K562 (cell line): ENCODE measurements around the gene SUPT3H. TPM values are rescaled to one million over a fixed set of nuclear protein-coding genes. Genes with fewer than 3 reads are reported as not detected.
A peak's percentile ranks its signal among the peaks of the same experiment; 100 is the strongest.
"Not testable (repeated sequence)": the region's sequence is repeated elsewhere in the genome, so short reads cannot be mapped to it uniquely, and the experiment has no call there.

ENCODE experiments used
- ATAC-seq: fragments of 200-7000 bp; cut with Tn5 transposase; 3 replicates; pipeline ENCODE4 v1.9.1; 2020; ENCODE audit warnings: moderate library complexity
- BruUV-seq: library from RNA; stranded (reverse); fragments of 400-500 nt; replicated peaks from 2 replicates; lab custom pipeline; 2021; lab: Mats Ljungman, UMichigan
- CTCF ChIA-PET: fragments of 300-600 bp; formaldehyde crosslinking; extraction: SDS; loops from one replicate; lab custom pipeline; 2021; ENCODE audit warnings: low intra/inter-chr PET ratio; lab: Yijun Ruan, JAX
- POLR2A ChIA-PET: fragments of 300-600, 350-650 bp; sonication (Branson Sonifier 250); formaldehyde crosslinking; extraction: SDS; loops from one replicate; lab custom pipeline; 2021; ENCODE audit warnings: antibody characterized with exemption, inconsistent platforms; lab: Yijun Ruan, JAX
- DNase-seq, 4 experiments: peaks; one replicate each; pipeline versions ENCODE4 v3.0.0 to v3.0.0-alpha.2; 2011 to 2018; ENCODE audit warnings: low spot score in 3 of 4, mixed read lengths in 3 of 4; ENCODE audit errors: extremely low read depth in 1 of 4
- FAIRE-seq: peaks from 2 replicates; lab custom pipeline; 2011; peaks lifted over from hg19 to GRCh38; lab: Jason Lieb, UNC
- H2AFZ ChIP-seq: 2 replicates; pipeline ENCODE4 v1.6.0; 2011; ENCODE audit warnings: low read depth, low read length, control low read depth, inconsistent platforms
- H3K27ac ChIP-seq: fragments of 200-600 bp; 3 replicates; pipeline ENCODE4 v1.8.0; 2011; ENCODE audit warnings: low read depth, mild to moderate bottlenecking, control low read depth, inconsistent platforms, low read length, moderate library complexity, mixed read lengths; ENCODE audit errors: extremely low read depth
- H3K27me3 ChIP-seq, 2 experiments: fragments of 300-600 bp in 1 of 2; 2 replicates in 1 of 2; 3 replicates in 1 of 2; pipeline versions ENCODE4 v1.6.0 to v1.8.0; 2011; ENCODE audit warnings: inconsistent platforms in 2 of 2, low read length in 2 of 2, mild to moderate bottlenecking in 1 of 2, mixed read lengths in 1 of 2, moderate library complexity in 1 of 2; ENCODE audit not compliant: control insufficient read depth in 2 of 2, insufficient read depth in 2 of 2
- H3K36me3 ChIP-seq: fragments of 300-600 bp; 3 replicates; pipeline ENCODE4 v1.8.0; 2011; ENCODE audit warnings: mild to moderate bottlenecking, low read length, inconsistent platforms; ENCODE audit not compliant: control insufficient read depth, insufficient read depth
- H3K4me1 ChIP-seq, 2 experiments: fragments of 200-600 bp in 1 of 2; replicated peaks in 1 of 2; 2 replicates in 1 of 2; 3 replicates in 1 of 2; pipeline versions ENCODE4 v1.5.1 to v1.8.0; 2011; ENCODE audit warnings: inconsistent platforms in 2 of 2, low read length in 2 of 2, mild to moderate bottlenecking in 1 of 2, mixed read lengths in 1 of 2, moderate library complexity in 1 of 2; ENCODE audit not compliant: control insufficient read depth in 2 of 2, insufficient read depth in 2 of 2
- H3K4me2 ChIP-seq: 2 replicates; pipeline ENCODE4 v1.6.1; 2011; ENCODE audit warnings: low read length, control low read depth, inconsistent platforms, mixed read lengths; ENCODE audit not compliant: insufficient read depth
- H3K4me3 ChIP-seq: fragments of 200-600 bp; sonication (generic), shearing (Covaris generic); 2 replicates; pipeline ENCODE4 v1.5.1; 2016; ENCODE audit warnings: control low read depth, inconsistent platforms
- H3K79me2 ChIP-seq: fragments of 200-600 bp; 3 replicates; pipeline ENCODE4 v1.8.0; 2011; ENCODE audit warnings: low read length, inconsistent platforms; ENCODE audit not compliant: control insufficient read depth, insufficient read depth
- H3K9ac ChIP-seq, 2 experiments: 2 replicates each; pipeline versions ENCODE4 v1.6.0 to v1.6.1; 2011; ENCODE audit warnings: low read depth in 2 of 2, low read length in 2 of 2, control low read depth in 1 of 2, inconsistent platforms in 1 of 2, mild to moderate bottlenecking in 1 of 2, mixed read lengths in 1 of 2; ENCODE audit not compliant: insufficient read depth in 1 of 2
- H3K9me1 ChIP-seq: one replicate; pipeline ENCODE4 v1.6.0; 2011; ENCODE audit warnings: inconsistent platforms, mild to moderate bottlenecking, low read length, moderate library complexity; ENCODE audit not compliant: control insufficient read depth, insufficient read depth
- H3K9me3 ChIP-seq: replicated peaks from 2 replicates; pipeline ENCODE4 v1.5.1; 2011; ENCODE audit warnings: low read depth, low read length, inconsistent platforms; ENCODE audit not compliant: control insufficient read depth, insufficient read depth
- H4K20me1 ChIP-seq: replicated peaks from 2 replicates; pipeline ENCODE4 v1.6.1; 2011; ENCODE audit warnings: low read length, inconsistent platforms, mixed read lengths; ENCODE audit not compliant: control insufficient read depth, insufficient read depth
- EP300 ChIP-seq: IDR thresholded peaks from 2 replicates; pipeline ENCODE4 v1.6.1; 2012; ENCODE audit warnings: low read length, improper control_type of control experiment
- FOXA3 ChIP-seq, 2 experiments: fragments of 450-650 bp in 1 of 2; sonication (generic) in 1 of 2; formaldehyde crosslinking; IDR thresholded peaks in 1 of 2; conservative IDR thresholded peaks in 1 of 2; 2 replicates each; pipeline versions ENCODE4 v1.4.0 to v1.8.0; 2020 to 2022; ENCODE audit warnings: mild to moderate bottlenecking in 2 of 2, missing genetic modification reagents in 1 of 2
- FOXK2 ChIP-seq, 2 experiments: fragments of 450-650 bp; IDR thresholded peaks in 1 of 2; conservative IDR thresholded peaks in 1 of 2; 2 replicates each; pipeline ENCODE4 v1.6.1; 2016; ENCODE audit warnings: low read depth in 2 of 2, mild to moderate bottlenecking in 1 of 2
- RBFOX2 ChIP-seq: fragments of 200-400 bp; formaldehyde crosslinking; IDR thresholded peaks from 2 replicates; pipeline ENCODE4 v1.6.1; 2017; ENCODE audit warnings: low read depth, mild to moderate bottlenecking, low read length, moderate library complexity
- SMARCC2 ChIP-seq: fragments of 450-650 bp; IDR thresholded peaks from 2 replicates; pipeline ENCODE4 v1.6.1; 2017; ENCODE audit warnings: antibody characterized with exemption, moderate library complexity, mild to moderate bottlenecking, low read depth
- ZBTB26 ChIP-seq: fragments of 450-650 bp; formaldehyde crosslinking; IDR thresholded peaks from 2 replicates; pipeline ENCODE4 v1.4.0; 2022; ENCODE audit warnings: missing genetic modification characterization
- ZC3H11A ChIP-seq: IDR thresholded peaks from 2 replicates; pipeline ENCODE4 v1.6.1; 2012; ENCODE audit warnings: low read depth, low read length, improper control_type of control experiment
- ZNF143 ChIP-seq: sonication (generic); formaldehyde crosslinking; IDR thresholded peaks from 2 replicates; pipeline ENCODE4 v1.9.0; 2022; ENCODE audit warnings: mild to moderate bottlenecking, missing genetic modification reagents
- WGBS: fragments of 100-300 bp; shearing (Covaris generic); methylation state at CpG from one replicate; pipeline ENCODE4 v1.1.6; 2016; ENCODE audit warnings: low coverage, mixed read lengths; ENCODE audit not compliant: insufficient coverage; ENCODE audit errors: missing lambda C conversion rate; 5-methylcytosine and 5-hydroxymethylcytosine counted together
- in situ Hi-C: fragments of 300-500 bp; cut with MboI; formaldehyde crosslinking; loops from 4 replicates; pipeline ENCODE4 v1.15.0; 2018; ENCODE audit warnings: inconsistent platforms, mixed read lengths
- intact Hi-C: fragments of 100-400 bp; cut with micrococcal nuclease; formaldehyde crosslinking; loops from 2 replicates; pipeline ENCODE4 v1.14.2; 2022
- polyA plus RNA-seq, 8 experiments: library from polyadenylated mRNA; depleted of rRNA in 4 of 8; stranded (reverse) in 5 of 8; unstranded in 3 of 8; fragments of >200 nt; fragmentation: Nextera tagmentation in 2 of 8; fragmentation: Illumina TruSeq in 1 of 8; extraction: Ambion mirVana in 2 of 8; extraction: Trizol in 1 of 8; gene quantifications; 2 replicates each; pipeline versions ENCODE4 v1.2.1 to v1.2.3, GENCODE V29; 2011 to 2014; ENCODE audit warnings: inconsistent platforms in 1 of 8, missing spikeins in 1 of 8
- total RNA-seq, 7 experiments: library from RNA; depleted of rRNA in 6 of 7; stranded (reverse); fragments of >200 nt in 6 of 7; fragmentation: Illumina TruSeq in 2 of 7; extraction: Trizol in 2 of 7; gene quantifications; 2 replicates each; pipeline versions ENCODE4 v1.2.1 to v1.2.3, GENCODE V29; 2011 to 2021; ENCODE audit warnings: low replicate concordance in 1 of 7
- TF ChIP-seq, protein P1 (sequence below): sonication (generic); formaldehyde crosslinking; IDR thresholded peaks from 2 replicates; pipeline ENCODE4 v1.8.0; 2023; ENCODE audit warnings: mild to moderate bottlenecking, missing genetic modification reagents

Gene SUPT3H
- total and polyA plus RNA-seq, 9 of the 15 experiments (the other 6 are each of a cell fraction or from before 2014, with no cell fraction given): 7.2 to 16.3 (median 11.9) TPM

- DNase-seq (peak; percentile 20 to 64 (median 32)), ATAC-seq (peak; percentile 29; the same call in 1 of the 3 replicates), FAIRE-seq (peak; percentile 78)
- H3K27me3 ChIP-seq, H3K4me1 ChIP-seq, intact Hi-C loops, H3K9me1 ChIP-seq, H3K79me2 ChIP-seq, H3K27ac ChIP-seq, in situ Hi-C loops, H3K36me3 ChIP-seq, H3K9me3 ChIP-seq, H3K9ac ChIP-seq, H4K20me1 ChIP-seq, BruUV-seq, CTCF ChIA-PET: not testable (repeated sequence)
- peak; percentile 31; the same call in 1 of the 2 replicates for TF ChIP-seq RBFOX2
- peak; percentile 68 to 80 for TF ChIP-seq FOXK2 (conservative IDR thresholded peaks at IDR 0.05 in 1 of 2, IDR thresholded peaks at IDR 0.05 in 1 of 2; ENCODE audit: low read depth in 2 of 2)
- peak; percentile 22 to 64; a peak in 1 of 4 replicates for TF ChIP-seq FOXA3 (CRISPR knock-in tag; conservative IDR thresholded peaks at IDR 0.05 in 1 of 2, IDR thresholded peaks at IDR 0.05 in 1 of 2)
- POLR2A ChIA-PET: interaction anchor here (0.7 to 1.1 kb wide), 2 partner anchors 8 to 38 kb away, joined by 3 read pairs; no protein-coding TSS in a partner anchor
- H3K4me3 ChIP-seq: peak overlapping the region; percentile 3; the same call in 1 of the 2 replicates
- H2AFZ ChIP-seq: peak overlapping the region; percentile 89
- peak overlapping the region; percentile 72 for H3K4me2 ChIP-seq
- 6% methylated on average over 6 of the region's 11 CpGs for WGBS
Measured at GRCh38 chr6:44900358-44900757, 477.4 kb downstream of the SUPT3H start.

DNA sequence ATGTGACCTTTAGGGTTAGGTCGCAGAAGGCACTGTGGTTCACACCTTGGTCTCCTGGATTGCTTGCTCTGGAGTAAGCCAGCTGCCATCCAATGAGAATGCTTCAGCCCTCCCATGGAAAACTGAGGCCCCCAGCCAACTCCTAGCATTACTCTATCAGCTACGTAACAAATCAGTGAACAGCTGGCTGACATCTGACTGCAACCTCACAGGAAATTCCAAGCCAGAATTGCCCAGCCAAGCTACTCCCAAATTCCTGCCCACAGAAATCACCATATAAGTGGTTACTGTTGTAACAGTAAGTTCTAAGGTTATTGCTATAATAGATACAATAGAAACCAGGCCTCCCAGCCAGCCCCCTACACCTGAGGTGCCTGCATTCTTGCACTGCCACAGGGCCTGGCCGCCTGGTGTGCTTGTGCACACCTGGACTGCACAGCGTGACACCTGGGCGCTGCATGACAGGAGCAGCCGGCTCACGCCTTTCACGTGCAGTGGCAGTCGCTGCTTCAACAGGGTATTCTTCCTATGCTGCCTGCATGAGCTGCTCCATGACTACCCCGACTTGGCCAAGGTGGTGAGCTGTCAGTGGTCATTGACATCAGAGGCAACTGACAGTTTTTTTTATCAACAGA lies 479.3 kb downstream of the SUPT3H start:
- ATAC-seq (no peak), DNase-seq (no peak), FAIRE-seq (no peak)
- Histone ChIP-seq H3K27me3 (no peaks in the 10 kb centered on the region), H3K4me2 (no peak overlapping the region), H3K27ac (no peak overlapping the region), H2AFZ (no peak overlapping the region), H3K4me1 (peaks cover 3 to 4% of the 10 kb centered on the region in 2 experiments; a peak in 3 of 5 replicates), H3K9me1 (no peaks in the 10 kb centered on the region), H3K36me3 (no peaks in the 10 kb centered on the region), H3K79me2 (no peaks in the 10 kb centered on the region), H3K9me3 (no peaks in the 10 kb centered on the region), H4K20me1 (no peaks in the 10 kb centered on the region), H3K4me3 (no peak overlapping the region), H3K9ac (no peak overlapping the region; a peak in 1 of 4 replicates)
- ChIA-PET POLR2A (no interaction called here), CTCF (no interaction called here)
- 61% methylated on average over 10 of the region's 10 CpGs for WGBS
- in situ Hi-C loops: no loop called here
- BruUV-seq: no TSS peak
- intact Hi-C loops: no loop called here
- TF ChIP-seq, protein P1, sequence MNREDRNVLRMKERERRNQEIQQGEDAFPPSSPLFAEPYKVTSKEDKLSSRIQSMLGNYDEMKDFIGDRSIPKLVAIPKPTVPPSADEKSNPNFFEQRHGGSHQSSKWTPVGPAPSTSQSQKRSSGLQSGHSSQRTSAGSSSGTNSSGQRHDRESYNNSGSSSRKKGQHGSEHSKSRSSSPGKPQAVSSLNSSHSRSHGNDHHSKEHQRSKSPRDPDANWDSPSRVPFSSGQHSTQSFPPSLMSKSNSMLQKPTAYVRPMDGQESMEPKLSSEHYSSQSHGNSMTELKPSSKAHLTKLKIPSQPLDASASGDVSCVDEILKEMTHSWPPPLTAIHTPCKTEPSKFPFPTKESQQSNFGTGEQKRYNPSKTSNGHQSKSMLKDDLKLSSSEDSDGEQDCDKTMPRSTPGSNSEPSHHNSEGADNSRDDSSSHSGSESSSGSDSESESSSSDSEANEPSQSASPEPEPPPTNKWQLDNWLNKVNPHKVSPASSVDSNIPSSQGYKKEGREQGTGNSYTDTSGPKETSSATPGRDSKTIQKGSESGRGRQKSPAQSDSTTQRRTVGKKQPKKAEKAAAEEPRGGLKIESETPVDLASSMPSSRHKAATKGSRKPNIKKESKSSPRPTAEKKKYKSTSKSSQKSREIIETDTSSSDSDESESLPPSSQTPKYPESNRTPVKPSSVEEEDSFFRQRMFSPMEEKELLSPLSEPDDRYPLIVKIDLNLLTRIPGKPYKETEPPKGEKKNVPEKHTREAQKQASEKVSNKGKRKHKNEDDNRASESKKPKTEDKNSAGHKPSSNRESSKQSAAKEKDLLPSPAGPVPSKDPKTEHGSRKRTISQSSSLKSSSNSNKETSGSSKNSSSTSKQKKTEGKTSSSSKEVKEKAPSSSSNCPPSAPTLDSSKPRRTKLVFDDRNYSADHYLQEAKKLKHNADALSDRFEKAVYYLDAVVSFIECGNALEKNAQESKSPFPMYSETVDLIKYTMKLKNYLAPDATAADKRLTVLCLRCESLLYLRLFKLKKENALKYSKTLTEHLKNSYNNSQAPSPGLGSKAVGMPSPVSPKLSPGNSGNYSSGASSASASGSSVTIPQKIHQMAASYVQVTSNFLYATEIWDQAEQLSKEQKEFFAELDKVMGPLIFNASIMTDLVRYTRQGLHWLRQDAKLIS: no peak
- TF ChIP-seq ZBTB26 (CRISPR knock-in tag) (no peak), ZNF143 (CRISPR knock-in tag) (no peak), EP300 (no peak), ZC3H11A (no peak), SMARCC2 (no peak)
